Hypothalamus (tissue), 51 donors: ENCODE results near the gene FGF9.

ENCODE experiments used
- DNase-seq, 51 donors: peaks; one replicate each; lab custom pipeline; 2025; lab: John Stamatoyannopoulos, UW

FGF9 gene

DNA sequence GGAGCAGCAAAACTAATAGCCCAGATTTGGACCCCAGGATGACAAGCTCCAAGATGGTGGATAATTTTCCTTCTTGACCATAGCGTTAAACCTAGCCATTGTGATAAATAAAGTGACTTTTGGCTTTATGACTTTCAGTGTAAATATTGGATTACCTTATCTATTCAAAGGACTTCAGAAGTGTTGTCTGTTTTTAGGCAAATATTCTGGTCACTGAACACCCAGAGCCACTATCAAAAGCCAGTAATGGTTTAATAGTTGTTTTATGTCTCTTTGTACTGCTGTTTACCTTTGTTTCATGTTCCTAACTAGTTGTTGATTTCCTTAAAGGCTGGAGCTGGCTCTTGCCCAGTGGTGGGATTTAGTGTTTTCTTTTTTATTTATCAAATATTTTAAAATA lies 81.6 kb downstream of the FGF9 start:
- no peak for DNase-seq

GRCh38 chr13:21753117-21753729 lies 82.3 kb downstream of the FGF9 start:
- no peak for DNase-seq
